Bronchial epithelial cell (primary cell): ENCODE results near the gene SNX27. TPM values are rescaled to one million over a fixed set of nuclear protein-coding genes. Genes with fewer than 3 reads are reported as not detected.
"Not testable (repeated sequence)": the region's sequence is repeated elsewhere in the genome, so short reads cannot be mapped to it uniquely, and the experiment has no call there.

Experiments
- DNase-seq: peaks from one replicate; pipeline ENCODE4 v3.0.0-alpha.2; 2010; ENCODE audit warnings: low read depth
- FAIRE-seq: peaks from 2 replicates; lab custom pipeline; 2011; peaks lifted over from hg19 to GRCh38; lab: Jason Lieb, UNC
- H3K27me3 ChIP-seq: 2 replicates; pipeline ENCODE4 v1.5.1; 2011; ENCODE audit warnings: low read length; ENCODE audit not compliant: control insufficient read depth, insufficient read depth
- H3K36me3 ChIP-seq: 2 replicates; pipeline ENCODE4 v1.5.1; 2011; ENCODE audit warnings: low read length; ENCODE audit not compliant: control insufficient read depth, insufficient read depth
- H3K4me3 ChIP-seq: 2 replicates; pipeline ENCODE4 v1.5.1; 2011; ENCODE audit warnings: mild to moderate bottlenecking, low read depth, low read length, control low read depth
- CTCF ChIP-seq: IDR thresholded peaks from 2 replicates; pipeline ENCODE4 v1.5.1; 2011; ENCODE audit warnings: mild to moderate bottlenecking, moderate library complexity, low read length, control low read depth, inconsistent platforms; ENCODE audit not compliant: insufficient read depth, severe bottlenecking
- total RNA-seq: library from RNA; depleted of rRNA; stranded (reverse); fragments of >200 nt; gene quantifications from 2 replicates; pipeline ENCODE4 v1.2.1, GENCODE V29; 2014

SNX27 gene
- total RNA-seq, 1 donor from 2014 or later = 20.0 TPM

- FAIRE-seq (no peak), DNase-seq (no peak)
- Histone ChIP-seq H3K27me3 (peaks cover 1% of the 10 kb centered on the region), H3K36me3 (no peaks in the 10 kb centered on the region), H3K4me3 (no peak overlapping the region)
- TF ChIP-seq CTCF = no peak
These were observed 117.5 kb downstream of the SNX27 start for GRCh38 chr1:151729157-151729965.

DNA sequence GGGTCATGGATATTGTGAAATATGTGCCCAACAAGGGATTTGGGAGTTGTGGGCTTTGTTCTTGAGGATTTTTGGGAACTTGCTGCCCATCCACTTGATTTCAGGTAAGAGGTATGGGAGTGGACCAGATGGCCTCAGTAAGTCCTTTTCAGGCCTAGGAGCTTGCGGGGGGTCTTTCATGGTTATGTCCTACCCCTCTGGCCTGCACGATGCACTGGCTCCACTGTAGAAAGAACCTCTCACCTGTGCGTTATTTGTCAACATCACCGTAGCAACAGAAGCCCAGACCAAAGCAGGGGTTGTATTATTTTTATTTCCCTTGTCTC is 118.1 kb downstream of the SNX27 start:
- Histone ChIP-seq H3K4me3 (no peak overlapping the region), H3K27me3 (peaks cover 1% of the 10 kb centered on the region), H3K36me3 (no peaks in the 10 kb centered on the region)
- no peak for TF ChIP-seq CTCF
- FAIRE-seq = no peak
- DNase-seq = no peak

- no peak for TF ChIP-seq CTCF
- DNase-seq (no peak), FAIRE-seq (no peak)
- H3K27me3 ChIP-seq = peaks cover 1% of the 10 kb centered on the region
- H3K36me3 ChIP-seq = no peaks in the 10 kb centered on the region
- H3K4me3 ChIP-seq = no peak overlapping the region
These were observed 121.3 kb downstream of the SNX27 start for GRCh38 chr1:151733126-151733525.

- not testable (repeated sequence) for H3K4me3 ChIP-seq, FAIRE-seq, DNase-seq, H3K27me3 ChIP-seq, H3K36me3 ChIP-seq
These were observed 122.1 kb downstream of the SNX27 start for GRCh38 chr1:151733995-151734394.

DNA sequence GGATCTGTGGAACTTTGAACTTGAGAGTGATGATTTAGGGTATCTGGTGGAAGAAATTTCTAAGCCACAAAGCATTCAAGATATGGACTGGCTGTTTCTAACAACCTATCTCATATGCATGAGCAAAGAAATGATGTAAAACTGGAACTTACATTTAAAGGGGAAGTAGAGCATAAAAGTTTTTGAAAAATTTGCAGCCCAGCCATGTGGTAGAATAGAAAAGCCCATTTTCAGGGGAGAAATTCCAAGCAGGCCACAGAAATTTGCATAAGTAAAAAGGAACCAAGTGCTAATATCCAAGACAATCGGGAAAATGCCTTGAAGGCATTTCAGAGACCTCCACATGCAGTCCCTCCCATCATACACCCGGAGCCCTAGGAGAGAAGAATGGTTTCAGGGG is 125.2 kb downstream of the SNX27 start:
- DNase-seq (no peak), FAIRE-seq (no peak)
- H3K27me3 ChIP-seq = peaks cover 2% of the 10 kb centered on the region
- TF ChIP-seq CTCF = no peak
- H3K4me3 ChIP-seq = no peak overlapping the region
- no peaks in the 10 kb centered on the region for H3K36me3 ChIP-seq

DNA sequence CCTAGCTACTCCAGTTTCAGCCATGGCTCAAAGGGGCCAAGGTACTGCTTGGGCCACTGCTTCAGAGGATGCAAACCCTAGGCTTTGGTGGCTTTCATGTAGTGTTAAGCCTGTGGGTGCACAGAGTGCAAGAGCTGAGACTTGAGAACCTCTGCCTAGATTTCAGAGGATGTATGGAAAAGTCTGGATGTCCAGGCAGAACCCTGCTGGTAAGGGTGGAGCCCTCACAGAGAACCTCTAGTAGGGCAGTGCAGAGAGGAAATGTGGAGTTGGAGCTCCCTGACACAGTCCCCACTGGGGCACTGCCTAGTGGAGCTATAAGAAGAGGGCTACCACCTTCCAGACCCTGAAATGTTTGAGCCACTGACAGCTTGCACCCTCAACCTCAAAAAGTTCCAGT is 125.6 kb downstream of the SNX27 start:
- TF ChIP-seq CTCF = no peak
- FAIRE-seq (no peak), DNase-seq (no peak)
- Histone ChIP-seq H3K4me3 (no peak overlapping the region), H3K27me3 (peaks cover 2% of the 10 kb centered on the region), H3K36me3 (no peaks in the 10 kb centered on the region)
